PFSK-1 (cell line): ENCODE data around the gene MAPK1.

Experiments used
- FOXP2 ChIP-seq: optimal IDR thresholded peaks from 2 replicates; pipeline ENCODE3; 2011; ENCODE audit warnings: borderline replicate concordance, control low read depth, inconsistent platforms; ENCODE audit not compliant: insufficient read depth; ENCODE audit errors: extremely low read length, extremely low read depth
- POLR2AphosphoS5 ChIP-seq: IDR thresholded peaks from 2 replicates; pipeline ENCODE4 v1.6.1; 2012; ENCODE audit warnings: low read depth, mild to moderate bottlenecking, control low read depth, low read length, moderate library complexity
- REST ChIP-seq, 2 experiments: IDR thresholded peaks; 2 replicates each; pipeline versions ENCODE4 v1.6.1 to v1.8.0; 2011 to 2012; ENCODE audit warnings: low read depth in 2 of 2, low read length in 2 of 2, control low read depth in 1 of 2, inconsistent platforms in 1 of 2, mild to moderate bottlenecking in 1 of 2, moderate library complexity in 1 of 2; ENCODE audit not compliant: insufficient read depth in 1 of 2
- SIN3A ChIP-seq: IDR thresholded peaks from 2 replicates; pipeline ENCODE4 v1.6.1; 2012; ENCODE audit warnings: mild to moderate bottlenecking, low read length, moderate library complexity, borderline replicate concordance; ENCODE audit not compliant: insufficient read depth
- TAF1 ChIP-seq: IDR thresholded peaks from 2 replicates; pipeline ENCODE4 v1.6.1; 2012; ENCODE audit warnings: low read length, control low read depth, borderline replicate concordance; ENCODE audit not compliant: insufficient read depth

Gene MAPK1

GRCh38 chr22:21800552-21801303, 66.7 kb downstream of the MAPK1 start:
- TF ChIP-seq POLR2AphosphoS5, result no peak
- TF ChIP-seq FOXP2, result no peak
- no peak for TF ChIP-seq SIN3A
- TF ChIP-seq REST (IDR thresholded peaks at IDR 0.05; ENCODE audit: insufficient read depth in 1 of 2, low read depth in 2 of 2, low read length in 2 of 2), result no peak
- no peak for TF ChIP-seq TAF1

GRCh38 chr22:21797444-21798221, 69.8 kb downstream of the MAPK1 start:
- TF ChIP-seq POLR2AphosphoS5 (no peak), TAF1 (no peak), SIN3A (no peak), FOXP2 (no peak), REST (IDR thresholded peaks at IDR 0.05; ENCODE audit: insufficient read depth in 1 of 2, low read depth in 2 of 2, low read length in 2 of 2) (no peak)

DNA sequence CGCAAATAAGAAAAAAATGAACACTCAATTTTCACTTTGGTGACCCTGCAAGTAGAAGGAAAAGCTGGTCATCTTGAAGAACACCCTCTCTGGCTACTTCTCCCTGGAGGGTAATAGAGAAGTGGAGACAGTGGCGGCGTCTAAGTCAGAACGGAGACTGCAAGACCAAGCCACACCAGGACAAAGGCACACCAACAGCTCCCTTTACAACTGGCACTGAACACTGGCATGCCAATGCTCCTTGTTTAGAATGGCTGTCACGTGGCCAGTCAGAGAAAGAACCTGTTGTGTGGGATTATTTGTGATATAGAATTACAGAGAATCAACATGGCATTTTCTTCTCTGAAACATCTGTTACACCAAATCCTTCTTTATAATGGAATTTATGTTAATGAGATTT, 70.6 kb downstream of the MAPK1 start:
- TF ChIP-seq FOXP2 (no peak), TAF1 (no peak), REST (IDR thresholded peaks at IDR 0.05; ENCODE audit: insufficient read depth in 1 of 2, low read depth in 2 of 2, low read length in 2 of 2) (no peak), POLR2AphosphoS5 (no peak), SIN3A (no peak)

GRCh38 chr22:21796231-21796630, 71.2 kb downstream of the MAPK1 start:
- TF ChIP-seq REST (IDR thresholded peaks at IDR 0.05; ENCODE audit: insufficient read depth in 1 of 2, low read depth in 2 of 2, low read length in 2 of 2), result no peak
- TF ChIP-seq POLR2AphosphoS5, result no peak
- no peak for TF ChIP-seq SIN3A
- TF ChIP-seq FOXP2, result no peak
- TF ChIP-seq TAF1, result no peak
